SK-N-SH (cell line): ENCODE measurements around the gene NOL4L. TPM values are rescaled to one million over a fixed set of nuclear protein-coding genes. Genes with fewer than 3 reads are reported as not detected.

Source experiments
- CTCF ChIA-PET: fragments of 300-600, 350-600 bp; formaldehyde crosslinking; extraction: SDS; loops from one replicate; lab custom pipeline; 2021; lab: Yijun Ruan, JAX
- POLR2A ChIA-PET: fragments of 350-600 bp; sonication (Branson Sonifier 250); formaldehyde crosslinking; extraction: SDS; loops from one replicate; lab custom pipeline; 2020; ENCODE audit warnings: antibody characterized with exemption, inconsistent platforms; lab: Yijun Ruan, JAX
- DNase-seq: peaks from one replicate; pipeline ENCODE4 v3.0.0; 2012
- H2AFZ ChIP-seq: fragments of 200-600 bp; sonication (generic); 2 replicates; pipeline ENCODE4 v1.8.1; 2016; ENCODE audit warnings: antibody characterized with exemption, mild to moderate bottlenecking, low read depth
- H3F3A ChIP-seq: fragments of 200-600 bp; sonication (generic); replicated peaks from 2 replicates; pipeline ENCODE3; 2016; ENCODE audit warnings: antibody characterized with exemption, mild to moderate bottlenecking; ENCODE audit not compliant: insufficient read depth
- H3K27ac ChIP-seq, 2 experiments: fragments of 200-500 bp in 1 of 2; fragments of 200-600 bp in 1 of 2; sonication (Bioruptor generic) in 1 of 2; sonication (generic), shearing (Covaris generic) in 1 of 2; 2 replicates each; pipeline versions ENCODE4 v1.5.1 to v1.6.1; 2014 to 2016; ENCODE audit warnings: low read depth in 2 of 2, inconsistent platforms in 1 of 2, low read length in 1 of 2, mild to moderate bottlenecking in 1 of 2, mixed read lengths in 1 of 2
- H3K27me3 ChIP-seq: fragments of 200-600 bp; sonication (generic), shearing (Covaris generic); 2 replicates; pipeline ENCODE4 v1.6.1; 2016; ENCODE audit warnings: mixed run types; ENCODE audit not compliant: insufficient read depth
- H3K36me3 ChIP-seq, 2 experiments: fragments of 200-500 bp in 1 of 2; fragments of 200-600 bp in 1 of 2; sonication (Bioruptor generic) in 1 of 2; sonication (generic) in 1 of 2; replicated peaks in 1 of 2; 2 replicates each; pipeline versions ENCODE3 to v1.5.1; 2014 to 2016; ENCODE audit warnings: low read length in 1 of 2, mild to moderate bottlenecking in 1 of 2; ENCODE audit not compliant: insufficient read depth in 2 of 2, control insufficient read depth in 1 of 2
- H3K4me1 ChIP-seq, 2 experiments: fragments of 200-500 bp in 1 of 2; fragments of 200-600 bp in 1 of 2; sonication (Bioruptor generic) in 1 of 2; sonication (generic), shearing (Covaris generic) in 1 of 2; 2 replicates each; pipeline versions ENCODE4 v1.5.1 to v1.6.1; 2014 to 2016; ENCODE audit warnings: low read depth in 1 of 2, low read length in 1 of 2, mixed run types in 1 of 2; ENCODE audit not compliant: insufficient read depth in 2 of 2, control insufficient read depth in 1 of 2
- H3K4me2 ChIP-seq: fragments of 200-600 bp; sonication (generic), shearing (Covaris generic); 2 replicates; pipeline ENCODE4 v1.6.1; 2017; ENCODE audit warnings: mixed run types
- H3K4me3 ChIP-seq, 2 experiments: fragments of 200-500 bp in 1 of 2; fragments of 200-600 bp in 1 of 2; sonication (Bioruptor generic) in 1 of 2; sonication (generic), shearing (Covaris generic) in 1 of 2; 2 replicates each; pipeline versions ENCODE4 v1.5.1 to v1.8.1; 2014 to 2016; ENCODE audit warnings: low read depth in 2 of 2, inconsistent platforms in 1 of 2, low read length in 1 of 2, mild to moderate bottlenecking in 1 of 2, mixed read lengths in 1 of 2, moderate library complexity in 1 of 2
- H3K79me2 ChIP-seq: fragments of 200-600 bp; sonication (generic); 2 replicates; pipeline ENCODE4 v1.8.1; 2017; ENCODE audit warnings: mild to moderate bottlenecking; ENCODE audit not compliant: insufficient read depth
- H3K9ac ChIP-seq: fragments of 200-600 bp; sonication (generic); 2 replicates; pipeline ENCODE4 v1.6.1; 2017; ENCODE audit warnings: mixed run types
- H3K9me2 ChIP-seq: fragments of 200-600 bp; sonication (generic); 2 replicates; pipeline ENCODE4 v1.6.1; 2017; ENCODE audit warnings: mixed run types
- H3K9me3 ChIP-seq: fragments of 200-600 bp; sonication (generic); 2 replicates; pipeline ENCODE4 v1.6.1; 2017; ENCODE audit warnings: mixed run types, mild to moderate bottlenecking, moderate library complexity
- H4K20me1 ChIP-seq: fragments of 200-600 bp; sonication (generic); 2 replicates; pipeline ENCODE4 v1.6.1; 2017; ENCODE audit warnings: mild to moderate bottlenecking, mixed run types; ENCODE audit not compliant: insufficient read depth
- CHD2 ChIP-seq: fragments of 150-350 bp; IDR thresholded peaks from 2 replicates; pipeline ENCODE4 v1.6.1; 2018; ENCODE audit warnings: low read length; ENCODE audit not compliant: partially characterized antibody
- EP300 ChIP-seq, 2 experiments: IDR thresholded peaks; 2 replicates each; pipeline versions ENCODE4 v1.4.0 to v1.6.1; 2012; ENCODE audit warnings: borderline replicate concordance in 1 of 2, low read depth in 1 of 2, low read length in 1 of 2
- FOXM1 ChIP-seq: IDR thresholded peaks from 2 replicates; pipeline ENCODE4 v1.4.0; 2012; ENCODE audit warnings: low read depth, mild to moderate bottlenecking
- GABPA ChIP-seq: IDR thresholded peaks from 2 replicates; pipeline ENCODE4 v1.4.0; 2012; ENCODE audit warnings: low read depth, mild to moderate bottlenecking
- IRF3 ChIP-seq: fragments of 150-350 bp; IDR thresholded peaks from 2 replicates; pipeline ENCODE4 v1.6.1; 2016; ENCODE audit warnings: mild to moderate bottlenecking, low read depth, low read length
- MAX ChIP-seq: IDR thresholded peaks from 2 replicates; pipeline ENCODE4 v1.4.0; 2012; ENCODE audit warnings: low read depth
- MEF2A ChIP-seq: IDR thresholded peaks from 2 replicates; pipeline ENCODE4 v1.4.0; 2012; ENCODE audit warnings: low read depth, borderline replicate concordance
- MXI1 ChIP-seq: IDR thresholded peaks from 2 replicates; pipeline ENCODE4 v1.6.1; 2012; ENCODE audit warnings: mild to moderate bottlenecking, low read depth, low read length, improper control_type of control experiment
- NFIC ChIP-seq: IDR thresholded peaks from 2 replicates; pipeline ENCODE4 v1.4.0; 2012; ENCODE audit warnings: borderline replicate concordance
- PBX3 ChIP-seq: IDR thresholded peaks from 2 replicates; pipeline ENCODE4; 2012
- RAD21 ChIP-seq: IDR thresholded peaks from 2 replicates; pipeline ENCODE4 v1.6.1; 2012; ENCODE audit warnings: mild to moderate bottlenecking, low read length
- RFX5 ChIP-seq: IDR thresholded peaks from 2 replicates; pipeline ENCODE4 v1.6.1; 2012; ENCODE audit warnings: mild to moderate bottlenecking, improper control_type of control experiment, low read length
- SMC3 ChIP-seq: IDR thresholded peaks from 2 replicates; pipeline ENCODE4 v1.6.1; 2012; ENCODE audit warnings: low read depth, low read length, improper control_type of control experiment
- USF1 ChIP-seq: IDR thresholded peaks from 2 replicates; pipeline ENCODE4 v1.4.0; 2012; ENCODE audit warnings: low read depth, borderline replicate concordance
- USF2 ChIP-seq: fragments of 150-350 bp; IDR thresholded peaks from 2 replicates; pipeline ENCODE4 v1.6.1; 2017; ENCODE audit warnings: antibody characterized with exemption, low read length, low read depth, borderline replicate concordance
- YY1 ChIP-seq: IDR thresholded peaks from 2 replicates; pipeline ENCODE4 v1.4.0; 2012; ENCODE audit warnings: low read depth, mild to moderate bottlenecking
- WGBS: methylation state at CpG from one replicate; pipeline ENCODE4 v1.1.6; 2017; ENCODE audit warnings: low lambda C conversion rate; 5-methylcytosine and 5-hydroxymethylcytosine counted together
- polyA plus RNA-seq, 3 experiments: library from polyadenylated mRNA; depleted of rRNA; stranded (reverse); fragments of >200 nt; gene quantifications; 2 replicates each; pipeline ENCODE4 v1.2.3, GENCODE V29; 2012

The NOL4L gene
- polyA plus RNA-seq, 1 of the 3 experiments (the other 2 are of a cell fraction), result 14.3 TPM

GRCh38 chr20:32495217-32495565 is 89.9 kb downstream of the NOL4L start:
- Histone ChIP-seq H3K4me1 (peaks cover 0 to 35% of the 10 kb centered on the region in 2 experiments; a peak in 2 of 4 replicates), H2AFZ (no peak overlapping the region), H3K27me3 (no peaks in the 10 kb centered on the region), H3K9me3 (no peaks in the 10 kb centered on the region), H4K20me1 (no peaks in the 10 kb centered on the region), H3K79me2 (no peaks in the 10 kb centered on the region), H3K36me3 (no peaks in the 10 kb centered on the region), H3K4me3 (no peak overlapping the region), H3F3A (no peaks in the 10 kb centered on the region), H3K9me2 (no peaks in the 10 kb centered on the region), H3K4me2 (no peak overlapping the region), H3K9ac (no peak overlapping the region), H3K27ac (peak overlapping the region in 1 of 2 experiments; percentile 99; a peak in 2 of 4 replicates)
- ChIA-PET POLR2A (interaction anchor here (3.4 kb wide), 1 partner anchor 12 kb away, joined by 10 read pairs; no protein-coding TSS in a partner anchor), CTCF (interaction anchor here (0.7 to 4.4 kb wide), 4 partner anchors 10 to 25 kb away, joined by 3 to 32 read pairs (median 18); no protein-coding TSS in a partner anchor)
- DNase-seq, result no peak
- TF ChIP-seq MAX, result no peak
- TF ChIP-seq FOXM1, result no peak
- no peak for TF ChIP-seq IRF3
- TF ChIP-seq YY1, result no peak
- no peak for TF ChIP-seq NFIC
- TF ChIP-seq SMC3, result no peak
- no peak for TF ChIP-seq MEF2A
- TF ChIP-seq USF2, result no peak
- TF ChIP-seq PBX3, result no peak
- no peak for TF ChIP-seq USF1
- TF ChIP-seq RFX5, result no peak
- no peak for TF ChIP-seq CHD2
- TF ChIP-seq EP300 (IDR thresholded peaks at IDR 0.05; ENCODE audit: borderline replicate concordance in 1 of 2, low read depth in 1 of 2, low read length in 1 of 2), result no peak
- no peak for TF ChIP-seq MXI1
- no peak for TF ChIP-seq RAD21
- TF ChIP-seq GABPA, result no peak
- WGBS, result 60% methylated on average over 8 of the region's 8 CpGs
